ENCODE measurements around the gene GADL1.

GADL1 gene

GRCh38 chr3:30768046-30768445 is 126.4 kb downstream of the GADL1 start:
- no peak for TF ChIP-seq CTCF (IDR thresholded peaks at IDR 0.05)

- TF ChIP-seq CTCF (IDR thresholded peaks at IDR 0.05) = no peak
Measured at GRCh38 chr3:30766522-30766921, 127.9 kb downstream of the GADL1 start.

- no peak for TF ChIP-seq CTCF (IDR thresholded peaks at IDR 0.05)
Measured at GRCh38 chr3:30764891-30765290, 129.6 kb downstream of the GADL1 start.

- TF ChIP-seq CTCF (IDR thresholded peaks at IDR 0.05) = no peak
Measured at GRCh38 chr3:30764281-30764680, 130.2 kb downstream of the GADL1 start.

GRCh38 chr3:30761374-30761773 is 133.1 kb downstream of the GADL1 start:
- no peak for TF ChIP-seq CTCF (IDR thresholded peaks at IDR 0.05)

- no peak for TF ChIP-seq CTCF (IDR thresholded peaks at IDR 0.05)
Measured at GRCh38 chr3:30760737-30761136, 133.7 kb downstream of the GADL1 start.

GRCh38 chr3:30760040-30760695 is 134.3 kb downstream of the GADL1 start:
- no peak for TF ChIP-seq CTCF (IDR thresholded peaks at IDR 0.05)

GRCh38 chr3:30756218-30756617 is 138.2 kb downstream of the GADL1 start:
- TF ChIP-seq CTCF (IDR thresholded peaks at IDR 0.05) = no peak
